ENCODE data around the gene FBXO24.

FBXO24 gene

DNA sequence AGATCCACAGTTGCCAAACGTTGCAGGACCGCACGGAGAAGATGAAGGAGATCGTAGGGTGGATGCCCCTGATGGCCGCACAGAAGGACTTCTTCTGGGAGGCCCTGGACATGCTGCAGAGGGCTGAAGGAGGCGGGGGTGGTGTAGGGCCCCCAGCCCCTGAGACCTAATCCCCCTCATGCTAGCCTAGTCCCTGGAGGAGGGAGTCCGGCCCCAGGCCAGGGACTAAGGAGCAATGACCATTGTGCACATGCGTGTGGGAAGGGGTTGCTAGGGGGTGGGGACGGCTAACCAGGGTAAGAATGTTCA, 14.6 kb downstream of the FBXO24 start:
- no peak for DNase-seq (ENCODE audit: low spot score)
- Histone ChIP-seq H2BK15ac (ENCODE audit: low read length) (no peak overlapping the region), H3K27ac (replicated peaks; ENCODE audit: low read length) (no peak overlapping the region), H3K36me3 (replicated peaks in 1 of 2; ENCODE audit: control insufficient read depth in 2 of 2, insufficient read depth in 2 of 2, low read length in 2 of 2) (peaks cover 0 to 2% of the 10 kb centered on the region in 2 donors), H3K4me1 (ENCODE audit: control insufficient read depth in 2 of 2, insufficient read depth in 1 of 2, low read depth in 1 of 2, low read length in 2 of 2) (peaks cover 25 to 30% of the 10 kb centered on the region in 2 donors), H3K27me3 (ENCODE audit: control insufficient read depth in 3 of 3, insufficient read depth in 3 of 3, low read depth in 1 of 3, low read length in 3 of 3) (peaks cover 0 to 14% (median 0%) of the 10 kb centered on the region in 3 experiments), H3K4ac (ENCODE audit: low read length) (no peak overlapping the region), H2BK12ac (ENCODE audit: low read length) (peak overlapping the region; percentile 90), H4K8ac (ENCODE audit: low read depth, low read length) (no peak overlapping the region), H4K91ac (ENCODE audit: low read depth, low read length, poor library complexity) (no peak overlapping the region), H2BK5ac (ENCODE audit: low read length) (no peak overlapping the region), H3K18ac (ENCODE audit: low read length) (peak overlapping the region; percentile 48), H2BK120ac (ENCODE audit: low read depth, low read length) (no peak overlapping the region), H2AK5ac (ENCODE audit: low read depth, low read length) (peak overlapping the region; percentile 41), H3K9me3 (replicated peaks in 1 of 2; ENCODE audit: control insufficient read depth in 2 of 2, insufficient read depth in 1 of 2, low read depth in 1 of 2, low read length in 2 of 2) (no peaks in the 10 kb centered on the region), H3K4me2 (ENCODE audit: insufficient read depth, low read length, poor library complexity, severe bottlenecking) (no peak overlapping the region), H3K9ac (ENCODE audit: low read depth, low read length, poor library complexity) (peak overlapping the region; percentile 60), H2AFZ (ENCODE audit: low read length) (no peak overlapping the region), H3K79me1 (ENCODE audit: low read depth, low read length) (peaks cover 9% of the 10 kb centered on the region), H3K4me3 (ENCODE audit: low read length in 2 of 2) (no peak overlapping the region), H3K23ac (ENCODE audit: low read depth, low read length, poor library complexity) (peak overlapping the region; percentile 75), H3K14ac (ENCODE audit: low read length) (no peak overlapping the region)
- WGBS, 2 donors (ENCODE audit: extremely low coverage in 2 of 2, insufficient read length in 2 of 2, insufficient replicate concordance in 1 of 2), result no CpG with 5 or more reads among the region's 9 CpGs

DNA sequence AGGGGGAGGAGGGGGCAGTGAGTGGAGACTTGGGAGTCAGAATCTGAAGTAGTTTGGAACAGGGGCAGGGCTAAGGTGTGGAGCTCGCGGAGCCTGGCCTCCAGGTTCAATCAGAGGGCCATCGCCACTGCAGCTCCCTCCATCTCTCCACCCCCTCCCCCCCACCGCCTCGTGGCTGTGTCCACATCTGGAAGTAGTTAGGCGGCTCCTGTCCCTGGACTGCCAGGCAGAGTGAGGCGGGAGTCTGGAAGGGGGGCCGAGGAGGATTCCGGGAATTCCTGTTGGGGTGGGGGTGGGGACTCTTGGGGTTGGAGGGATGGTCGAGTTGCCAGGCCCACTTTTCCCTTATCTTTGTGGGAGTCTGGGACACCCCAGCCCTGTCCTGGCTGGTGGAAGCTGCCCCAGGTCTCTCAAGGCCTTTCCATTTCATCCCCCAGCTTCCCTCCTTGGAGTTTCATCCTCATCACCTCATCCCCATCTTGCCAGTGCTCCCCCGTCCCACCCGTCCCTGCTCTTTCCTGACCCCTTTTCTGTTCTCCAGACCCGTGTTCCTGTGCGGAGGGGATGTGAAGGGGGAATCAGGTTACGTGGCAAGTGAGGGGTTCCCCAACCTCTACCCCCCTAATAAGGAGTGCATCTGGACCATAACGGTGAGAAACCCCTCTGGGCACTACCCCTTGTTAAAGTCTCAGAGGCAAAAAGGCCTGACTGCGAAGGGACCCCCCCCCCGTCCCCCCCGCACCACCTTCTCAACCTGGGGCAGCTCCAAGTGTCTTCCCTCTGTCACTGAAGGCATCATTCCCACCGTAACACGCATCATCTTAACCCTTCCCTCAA, 17.0 kb downstream of the FBXO24 start:
- Histone ChIP-seq H3K4ac (ENCODE audit: low read length) (peak overlapping the region; percentile 76), H3K27ac (replicated peaks; ENCODE audit: low read length) (peak overlapping the region; percentile 64), H3K36me3 (replicated peaks in 1 of 2; ENCODE audit: control insufficient read depth in 2 of 2, insufficient read depth in 2 of 2, low read length in 2 of 2) (no peaks in the 10 kb centered on the region), H4K91ac (ENCODE audit: low read depth, low read length, poor library complexity) (peak overlapping the region; percentile 5), H3K4me1 (ENCODE audit: control insufficient read depth in 2 of 2, insufficient read depth in 1 of 2, low read depth in 1 of 2, low read length in 2 of 2) (peaks cover 25 to 34% of the 10 kb centered on the region in 2 donors), H3K79me1 (ENCODE audit: low read depth, low read length) (peaks cover 9% of the 10 kb centered on the region), H3K4me2 (ENCODE audit: insufficient read depth, low read length, poor library complexity, severe bottlenecking) (peak overlapping the region; percentile 59), H2BK12ac (ENCODE audit: low read length) (no peak overlapping the region), H4K8ac (ENCODE audit: low read depth, low read length) (no peak overlapping the region), H3K4me3 (ENCODE audit: low read length in 2 of 2) (peak overlapping the region; percentile 41 to 50), H3K9me3 (replicated peaks in 1 of 2; ENCODE audit: control insufficient read depth in 2 of 2, insufficient read depth in 1 of 2, low read depth in 1 of 2, low read length in 2 of 2) (no peaks in the 10 kb centered on the region), H2BK5ac (ENCODE audit: low read length) (peak overlapping the region; percentile 84), H3K18ac (ENCODE audit: low read length) (peak overlapping the region; percentile 92), H3K14ac (ENCODE audit: low read length) (no peak overlapping the region), H3K27me3 (ENCODE audit: control insufficient read depth in 3 of 3, insufficient read depth in 3 of 3, low read depth in 1 of 3, low read length in 3 of 3) (peaks cover 0 to 26% (median 4%) of the 10 kb centered on the region in 3 experiments), H2BK120ac (ENCODE audit: low read depth, low read length) (peak overlapping the region; percentile 72), H2BK15ac (ENCODE audit: low read length) (peak overlapping the region; percentile 5), H3K9ac (ENCODE audit: low read depth, low read length, poor library complexity) (peak overlapping the region; percentile 70), H2AK5ac (ENCODE audit: low read depth, low read length) (peak overlapping the region; percentile 76), H2AFZ (ENCODE audit: low read length) (peak overlapping the region; percentile 79), H3K23ac (ENCODE audit: low read depth, low read length, poor library complexity) (peak overlapping the region; percentile 3)
- WGBS, 2 donors (ENCODE audit: extremely low coverage in 2 of 2, insufficient read length in 2 of 2, insufficient replicate concordance in 1 of 2), result no CpG with 5 or more reads among the region's 21 CpGs
- no peak for DNase-seq (ENCODE audit: low spot score)

DNA sequence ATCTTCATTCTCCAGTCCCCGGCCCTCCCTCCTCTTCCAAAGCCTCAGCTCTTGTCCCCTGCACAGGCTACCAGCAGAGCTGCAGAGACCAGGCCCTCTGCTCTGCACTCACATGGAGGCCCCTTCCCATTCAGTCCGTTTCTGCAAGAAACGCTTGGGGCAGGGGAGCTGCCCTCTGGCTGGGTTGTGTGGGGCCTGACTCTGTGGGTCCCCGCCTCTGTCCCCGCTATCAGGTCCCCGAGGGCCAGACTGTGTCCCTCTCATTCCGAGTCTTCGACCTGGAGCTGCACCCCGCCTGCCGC, 17.5 kb downstream of the FBXO24 start:
- Histone ChIP-seq H3K4me2 (ENCODE audit: insufficient read depth, low read length, poor library complexity, severe bottlenecking) (peak overlapping the region; percentile 59), H3K18ac (ENCODE audit: low read length) (peak overlapping the region; percentile 80), H4K8ac (ENCODE audit: low read depth, low read length) (no peak overlapping the region), H3K4me1 (ENCODE audit: control insufficient read depth in 2 of 2, insufficient read depth in 1 of 2, low read depth in 1 of 2, low read length in 2 of 2) (peaks cover 25 to 34% of the 10 kb centered on the region in 2 donors), H2BK12ac (ENCODE audit: low read length) (no peak overlapping the region), H3K23ac (ENCODE audit: low read depth, low read length, poor library complexity) (peak overlapping the region; percentile 3), H3K9ac (ENCODE audit: low read depth, low read length, poor library complexity) (no peak overlapping the region), H3K4ac (ENCODE audit: low read length) (no peak overlapping the region), H3K9me3 (replicated peaks in 1 of 2; ENCODE audit: control insufficient read depth in 2 of 2, insufficient read depth in 1 of 2, low read depth in 1 of 2, low read length in 2 of 2) (no peaks in the 10 kb centered on the region), H4K91ac (ENCODE audit: low read depth, low read length, poor library complexity) (peak overlapping the region; percentile 5), H2AFZ (ENCODE audit: low read length) (peak overlapping the region; percentile 79), H3K27ac (replicated peaks; ENCODE audit: low read length) (peak overlapping the region; percentile 64), H3K36me3 (replicated peaks in 1 of 2; ENCODE audit: control insufficient read depth in 2 of 2, insufficient read depth in 2 of 2, low read length in 2 of 2) (no peaks in the 10 kb centered on the region), H3K4me3 (ENCODE audit: low read length in 2 of 2) (peak overlapping the region; percentile 50 to 75), H3K27me3 (ENCODE audit: control insufficient read depth in 3 of 3, insufficient read depth in 3 of 3, low read depth in 1 of 3, low read length in 3 of 3) (peaks cover 0 to 26% (median 4%) of the 10 kb centered on the region in 3 experiments), H2BK5ac (ENCODE audit: low read length) (peak overlapping the region; percentile 63), H2AK5ac (ENCODE audit: low read depth, low read length) (peak overlapping the region; percentile 49), H2BK15ac (ENCODE audit: low read length) (peak overlapping the region; percentile 5), H3K79me1 (ENCODE audit: low read depth, low read length) (peaks cover 9% of the 10 kb centered on the region), H3K14ac (ENCODE audit: low read length) (no peak overlapping the region), H2BK120ac (ENCODE audit: low read depth, low read length) (no peak overlapping the region)
- no peak for DNase-seq (ENCODE audit: low spot score)
- WGBS, 2 donors (ENCODE audit: extremely low coverage in 2 of 2, insufficient read length in 2 of 2, insufficient replicate concordance in 1 of 2), result no CpG with 5 or more reads among the region's 10 CpGs
